G401 (cell line): ENCODE data around the gene LVRN. TPM values are rescaled to one million over a fixed set of nuclear protein-coding genes. Genes with fewer than 3 reads are reported as not detected.

Source experiments
- DNase-seq: peaks from one replicate; pipeline ENCODE4 v3.0.0-alpha.2; 2015; ENCODE audit warnings: low spot score
- in situ Hi-C: cut with HindIII; loops from 2 replicates; pipeline ENCODE4 v1.10.0; 2016; ENCODE audit warnings: low sequenced_read_pairs, mixed read lengths
- total RNA-seq: library from RNA; depleted of rRNA; stranded (reverse); fragments of >200 nt; shearing (Covaris generic); gene quantifications from 2 replicates; pipeline ENCODE4 v1.2.3, GENCODE V29; 2014

Gene LVRN
- total RNA-seq, 1 experiment from 2014 or later = not detected

DNA sequence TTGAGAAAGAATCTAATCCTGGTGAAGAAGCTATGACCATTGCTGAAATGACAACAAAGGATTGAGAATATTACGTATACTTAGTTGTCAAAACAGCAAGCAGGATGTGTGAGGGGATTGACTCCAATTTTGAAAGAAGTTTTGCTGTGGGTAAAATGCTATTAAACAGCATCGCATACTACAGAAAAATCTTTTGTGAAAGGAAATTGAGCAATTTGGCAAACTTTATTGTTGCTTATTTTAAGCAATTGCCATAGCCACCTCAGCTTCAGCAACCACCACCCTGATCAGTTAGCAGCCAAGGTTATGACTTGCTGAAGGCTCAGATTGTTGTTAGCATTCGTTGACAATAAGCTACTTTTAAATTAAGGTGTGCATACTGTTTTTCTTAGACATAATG is 47.5 kb downstream of the LVRN start:
- in situ Hi-C loops = no loop called here
- DNase-seq = no peak

DNA sequence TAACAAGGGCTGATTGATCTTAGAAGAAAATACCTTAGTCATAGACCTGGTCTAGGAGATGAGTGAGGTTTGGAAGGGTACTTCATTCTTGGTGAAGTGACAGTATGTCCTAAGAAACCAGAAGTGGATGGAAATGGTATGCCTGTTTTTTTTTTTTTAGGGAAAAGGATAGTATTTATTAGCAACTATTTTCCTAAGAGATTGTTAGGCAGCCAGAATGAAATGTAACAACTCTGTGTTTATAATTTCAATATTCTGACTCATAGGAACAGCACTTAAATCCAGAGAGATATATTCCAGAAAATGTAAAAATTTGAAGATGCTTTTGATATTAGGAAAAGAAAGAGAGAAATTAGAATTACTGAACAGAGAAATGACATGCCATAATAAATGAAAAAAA is 48.8 kb downstream of the LVRN start:
- DNase-seq = no peak
- in situ Hi-C loops = no loop called here

DNA sequence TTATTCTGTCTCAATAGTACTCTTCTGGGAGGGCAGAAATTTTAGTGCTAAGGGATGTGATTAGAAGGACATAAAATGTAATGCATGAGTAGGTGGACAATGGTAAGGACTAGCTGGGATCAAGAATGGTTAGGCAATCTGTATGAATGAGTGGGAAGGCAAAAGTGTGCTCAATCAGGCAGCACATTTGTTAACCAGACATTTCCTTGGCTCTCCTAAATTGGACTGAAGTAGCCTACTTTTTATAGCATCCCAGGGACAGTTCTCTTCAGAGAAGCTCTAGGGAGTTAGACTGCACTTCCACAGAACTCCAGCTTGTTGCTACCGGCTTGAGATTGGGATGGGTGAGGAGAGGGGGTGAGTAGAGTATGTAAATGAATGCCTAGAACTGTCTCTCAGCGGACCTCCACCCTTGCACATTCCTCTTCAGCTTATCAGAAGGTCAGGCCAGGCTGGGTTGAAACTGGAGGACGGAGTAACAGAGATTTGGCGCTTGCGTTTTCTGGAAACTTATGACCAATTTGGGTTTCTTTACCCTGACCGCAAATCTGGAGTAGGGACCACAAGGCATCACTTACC is 51.0 kb downstream of the LVRN start:
- in situ Hi-C loops = no loop called here
- DNase-seq = no peak

DNA sequence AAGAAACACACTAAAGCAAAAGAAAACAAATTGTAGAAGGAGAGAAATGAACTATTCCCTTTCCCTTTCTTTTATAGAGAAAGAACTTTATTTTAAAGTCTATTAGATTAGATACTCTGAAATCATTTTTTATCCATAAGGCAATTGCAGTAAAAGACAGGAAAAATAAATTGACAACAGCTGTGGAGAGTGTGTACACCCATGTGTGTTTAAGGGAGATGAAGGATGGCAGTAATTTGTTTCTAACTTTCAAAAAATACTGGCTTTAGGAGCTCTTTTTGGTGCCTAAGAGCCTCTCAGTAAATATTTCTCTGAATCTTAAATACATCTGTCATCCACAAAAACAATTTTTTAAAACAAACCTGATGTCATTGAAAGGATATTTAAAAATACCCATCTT is 51.7 kb downstream of the LVRN start:
- in situ Hi-C loops = no loop called here
- DNase-seq = no peak

DNA sequence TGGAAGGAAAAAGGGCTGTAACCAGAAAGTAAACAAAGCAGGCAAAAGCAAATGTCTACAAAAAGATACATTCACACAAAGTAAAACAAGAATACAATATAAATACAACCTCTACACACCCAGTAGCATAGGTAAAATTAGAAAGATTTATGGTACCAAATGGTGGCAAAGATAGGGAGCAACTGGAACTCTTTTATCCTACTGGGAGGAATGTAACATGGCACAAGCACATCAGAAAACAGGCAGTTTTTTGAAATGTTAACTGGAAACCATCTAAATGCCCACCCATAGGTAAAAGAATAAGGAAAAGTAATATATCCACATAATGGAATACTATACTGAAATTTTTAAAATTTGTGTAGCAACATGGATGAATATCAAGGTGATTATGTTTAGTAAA is 61.3 kb downstream of the LVRN start:
- in situ Hi-C loops = no loop called here
- DNase-seq = no peak

DNA sequence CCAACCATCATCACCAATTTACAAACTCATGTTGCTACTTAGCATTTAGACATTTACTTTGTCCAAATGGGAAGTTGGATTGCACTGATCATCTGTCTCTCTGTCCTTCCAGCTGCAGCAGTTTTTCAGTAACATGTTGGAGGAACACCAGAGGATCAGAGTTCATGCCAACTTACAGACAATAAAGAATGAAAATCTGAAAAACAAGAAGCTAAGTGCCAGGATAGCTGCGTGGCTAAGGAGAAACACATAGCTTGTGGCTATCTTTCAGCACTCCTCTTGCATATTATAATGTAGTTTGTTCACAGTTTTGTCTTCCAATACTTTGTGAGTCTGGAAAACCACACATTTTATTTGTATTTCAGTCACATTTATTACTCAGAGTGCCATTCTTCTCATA is 63.6 kb downstream of the LVRN start:
- in situ Hi-C loops = no loop called here

DNA sequence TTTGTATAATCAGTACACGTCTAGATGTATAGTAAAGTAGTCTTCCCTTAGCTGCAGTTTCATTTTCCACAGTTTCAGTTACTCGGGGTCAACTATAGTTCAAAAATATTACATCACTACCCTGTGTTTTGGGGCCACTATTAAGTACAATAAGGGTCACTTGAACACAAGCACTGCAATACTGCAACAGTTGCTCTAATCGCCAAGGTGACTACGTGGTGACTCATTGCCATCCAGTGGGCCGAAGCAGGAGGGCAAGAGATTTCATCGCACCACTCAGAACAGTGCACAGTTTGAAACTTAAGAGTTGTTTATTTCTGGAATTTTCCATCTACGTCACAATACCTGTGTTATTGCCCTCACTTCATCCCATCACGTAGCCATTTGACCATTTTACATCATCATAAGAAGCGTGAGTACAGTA is 69.8 kb downstream of the LVRN start, which contains the start of gene ARL14EPL:
Gene ARL14EPL (plus strand): TSS at position 379 of the 424 bp plus-strand sequence. CDS start 18,994 bp downstream, outside the sequence.
- in situ Hi-C loops = no loop called here
- no peak for DNase-seq

More for the DNA sequence above, 63.6 kb downstream of the LVRN start:
- no peak for DNase-seq

DNA sequence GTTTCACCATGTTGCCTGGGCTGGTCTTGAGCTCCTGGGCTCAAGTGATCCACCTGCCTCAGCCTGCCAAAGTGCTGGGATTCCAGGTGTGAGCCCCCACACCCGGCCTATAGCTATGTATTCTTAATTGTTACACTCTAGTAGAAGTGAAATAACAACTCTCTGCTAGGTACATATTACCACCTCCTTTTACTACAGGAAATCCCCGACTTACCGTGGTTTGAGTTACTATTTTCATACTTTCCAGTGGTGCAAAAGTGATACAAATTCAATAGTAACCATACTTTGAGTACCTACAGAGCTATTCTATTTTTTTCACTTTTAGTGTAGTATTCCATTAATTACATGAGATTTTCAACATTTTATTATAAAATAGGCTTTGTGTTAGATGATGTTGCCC is 70.7 kb downstream of the LVRN start:
- no peak for DNase-seq
- in situ Hi-C loops = no loop called here

DNA sequence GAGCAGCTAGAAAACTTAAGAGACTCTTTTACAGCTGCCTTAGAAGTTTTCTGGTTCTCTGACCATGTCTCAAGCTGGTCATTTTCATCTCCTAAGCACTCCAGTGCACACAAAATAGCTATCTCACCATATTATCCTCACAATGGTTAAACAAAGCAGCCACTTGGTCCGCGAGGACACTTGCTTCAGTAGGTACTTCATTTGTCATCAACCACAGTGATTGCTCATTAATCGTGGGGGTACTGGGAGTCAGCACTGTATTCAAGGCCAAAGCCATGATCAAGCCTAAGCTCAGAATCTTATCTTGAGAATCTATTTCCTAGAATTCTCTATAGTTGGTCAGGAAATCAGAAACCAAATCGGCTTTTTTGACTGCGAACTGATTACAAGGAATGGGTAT is 72.8 kb downstream of the LVRN start:
- in situ Hi-C loops = no loop called here
- DNase-seq = no peak

DNA sequence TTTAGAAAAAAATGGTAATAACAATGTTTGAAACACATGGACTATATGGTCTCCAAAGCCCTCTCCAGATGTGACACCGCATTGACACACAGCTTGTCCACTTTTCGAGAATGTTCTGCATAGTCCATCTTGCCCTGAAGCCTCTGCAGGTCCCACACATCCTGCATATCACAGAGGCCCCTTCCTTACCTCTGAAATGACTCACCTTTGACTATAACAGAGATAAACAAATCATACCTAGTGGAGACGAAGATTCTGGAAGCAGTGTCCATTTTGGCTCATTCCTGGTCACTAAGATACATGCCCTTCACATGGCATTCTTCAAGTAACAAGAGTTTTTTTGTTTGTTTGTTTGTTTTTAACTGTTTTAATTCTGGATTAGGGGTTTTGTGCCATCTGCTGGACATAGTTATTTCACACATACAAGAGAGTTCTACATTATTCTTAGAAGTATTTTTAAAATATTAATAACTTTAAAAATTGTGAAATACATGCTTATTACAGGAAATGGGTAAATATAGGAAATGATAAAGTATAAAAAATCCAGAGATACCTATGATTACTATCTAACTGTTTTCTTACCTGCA is 75.1 kb downstream of the LVRN start:
- DNase-seq = no peak
- in situ Hi-C loops = no loop called here

DNA sequence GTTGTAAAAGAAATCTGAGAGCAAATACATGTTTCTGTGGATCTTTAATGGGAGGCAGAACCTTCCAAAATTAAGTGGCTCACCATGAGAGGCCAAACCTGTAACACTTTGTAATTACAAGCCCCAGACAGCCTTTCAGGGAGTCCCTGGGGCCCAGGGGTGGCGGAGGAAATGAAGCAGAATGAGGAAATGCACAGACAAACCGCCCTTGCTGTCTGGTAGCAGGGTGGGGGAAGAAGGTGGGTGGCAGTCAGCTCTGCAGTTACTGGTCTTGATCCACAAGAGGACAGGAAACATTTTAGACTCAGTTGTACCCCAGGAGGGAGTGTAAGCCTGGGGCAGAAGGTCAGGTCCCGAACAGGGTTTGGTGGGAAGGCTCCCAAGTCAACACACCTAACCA is 76.5 kb downstream of the LVRN start:
- no peak for DNase-seq

DNA sequence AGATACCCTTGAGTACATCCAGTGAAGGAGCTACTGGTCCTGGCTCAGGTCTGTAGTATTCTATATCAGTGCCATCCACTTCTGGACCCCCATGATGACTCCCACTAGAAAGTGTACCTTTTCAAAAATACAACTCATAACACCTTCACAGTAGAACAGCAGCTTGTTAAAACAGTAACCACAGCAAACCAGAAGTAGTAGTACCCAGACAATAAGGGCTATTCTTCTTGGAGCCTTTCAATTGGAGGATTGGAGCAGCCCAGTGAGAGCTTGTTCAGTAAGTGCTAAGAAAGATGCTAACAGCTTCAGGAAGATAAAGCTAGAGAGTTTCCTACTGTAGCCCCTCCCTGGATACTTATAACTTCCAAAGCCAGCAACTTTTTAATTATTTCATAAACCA is 80.1 kb downstream of the LVRN start:
- in situ Hi-C loops = no loop called here
- no peak for DNase-seq

More for the DNA sequence above, 76.5 kb downstream of the LVRN start:
- in situ Hi-C loops = no loop called here

DNA sequence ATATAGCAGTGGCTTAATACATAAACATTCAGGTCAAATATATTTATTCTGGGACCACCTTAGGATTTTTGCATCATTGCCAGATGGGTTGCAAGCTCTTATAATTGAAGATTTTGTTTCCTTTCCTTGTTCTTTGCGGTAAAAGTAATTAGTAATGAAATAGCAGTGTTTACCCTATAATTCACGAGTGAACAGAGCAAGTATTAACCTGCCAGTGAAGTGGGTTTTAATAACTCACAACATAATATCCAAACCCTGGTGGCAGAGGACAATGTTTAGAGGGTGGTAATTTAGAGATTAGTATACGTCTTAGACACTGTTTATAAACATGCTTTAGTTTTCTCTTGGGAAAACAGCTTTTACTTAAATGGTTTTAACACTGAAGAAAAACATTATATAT is 81.8 kb downstream of the LVRN start:
- in situ Hi-C loops = no loop called here
- DNase-seq = no peak

DNA sequence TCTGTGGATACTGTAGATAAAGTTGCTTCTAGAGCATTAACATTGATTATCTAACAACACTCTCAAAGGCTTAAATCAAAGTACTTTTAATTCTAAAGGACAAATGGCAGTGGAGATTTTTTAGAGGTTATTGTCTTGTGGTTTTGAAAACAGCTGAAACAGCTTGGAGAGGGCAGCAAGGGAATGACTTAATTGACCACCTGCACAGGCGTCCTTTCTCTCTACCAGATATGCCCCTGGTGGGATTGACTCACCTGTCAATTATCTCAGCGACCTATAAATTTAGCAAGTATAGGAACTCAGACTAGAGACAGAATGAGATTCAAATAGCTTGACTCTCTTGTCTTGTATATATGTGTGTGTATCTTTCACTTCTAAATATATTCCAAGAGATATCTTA is 83.5 kb downstream of the LVRN start:
- no peak for DNase-seq
- in situ Hi-C loops = no loop called here

DNA sequence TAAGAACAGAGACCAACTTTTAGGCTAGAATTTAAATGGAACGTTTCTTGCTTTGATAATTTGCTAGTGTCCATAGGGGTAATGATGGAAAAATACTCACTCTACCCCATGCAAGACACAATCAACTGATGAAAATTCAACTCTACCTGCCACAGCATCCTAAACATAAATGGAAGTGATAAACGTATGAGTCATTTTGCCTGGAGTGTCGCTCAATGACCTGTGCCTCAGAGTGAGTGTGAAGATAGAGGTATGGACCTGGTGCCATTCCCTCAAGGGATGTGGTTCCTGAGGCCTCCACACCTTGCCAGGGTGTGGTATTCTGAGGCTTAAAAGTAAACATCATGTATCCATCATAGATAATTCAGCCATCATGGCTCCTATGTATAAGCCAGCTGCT is 84.0 kb downstream of the LVRN start:
- in situ Hi-C loops = no loop called here
- no peak for DNase-seq

DNA sequence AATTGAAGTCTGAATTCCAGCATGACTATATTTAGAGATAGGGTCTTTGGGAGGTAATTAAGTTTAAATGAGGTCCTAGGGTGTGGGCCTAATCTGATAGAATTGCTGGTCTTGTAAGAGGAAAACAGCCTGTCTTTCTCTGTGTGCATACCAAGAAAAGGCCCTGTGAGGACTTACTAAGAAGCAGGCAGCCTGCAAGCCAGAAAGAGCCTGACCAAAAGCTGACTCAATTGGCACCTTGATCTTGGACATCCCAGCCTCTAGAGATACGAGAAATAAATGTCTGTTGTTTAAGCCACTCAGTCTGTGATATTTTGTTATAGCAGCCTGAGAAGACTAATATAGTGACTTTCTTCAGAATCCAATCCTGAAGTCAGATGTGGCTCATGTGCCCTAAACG is 84.5 kb downstream of the LVRN start:
- in situ Hi-C loops = no loop called here

DNA sequence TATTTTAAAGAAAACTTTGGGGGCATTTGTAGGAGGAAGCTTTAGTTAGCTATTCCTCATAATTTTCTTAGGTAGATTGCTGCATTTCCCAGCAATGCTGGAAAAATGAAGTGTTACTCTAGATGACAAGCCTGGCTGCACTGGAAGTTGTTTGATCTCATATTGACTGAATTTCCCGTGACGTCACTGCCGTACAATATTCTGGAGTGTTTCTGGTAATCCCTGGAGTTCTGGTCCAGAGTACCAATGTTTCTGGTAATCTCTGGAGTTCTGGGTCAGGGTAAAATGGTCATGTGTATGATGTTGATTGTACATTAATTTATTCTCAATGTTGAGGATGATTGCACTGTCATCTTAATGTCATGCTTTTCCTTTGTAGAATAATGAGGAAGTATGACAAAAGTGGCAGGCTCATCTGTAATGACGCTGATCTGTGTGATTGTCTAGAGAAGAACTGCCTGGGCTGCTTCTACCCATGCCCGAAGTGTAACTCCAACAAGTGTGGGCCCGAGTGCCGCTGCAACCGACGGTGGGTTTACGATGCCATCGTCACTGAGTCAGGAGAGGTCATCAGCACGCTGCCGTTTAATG is 96.2 kb downstream of the LVRN start:
- no peak for DNase-seq
- in situ Hi-C loops = no loop called here

More for the DNA sequence above, 84.5 kb downstream of the LVRN start:
- no peak for DNase-seq

DNA sequence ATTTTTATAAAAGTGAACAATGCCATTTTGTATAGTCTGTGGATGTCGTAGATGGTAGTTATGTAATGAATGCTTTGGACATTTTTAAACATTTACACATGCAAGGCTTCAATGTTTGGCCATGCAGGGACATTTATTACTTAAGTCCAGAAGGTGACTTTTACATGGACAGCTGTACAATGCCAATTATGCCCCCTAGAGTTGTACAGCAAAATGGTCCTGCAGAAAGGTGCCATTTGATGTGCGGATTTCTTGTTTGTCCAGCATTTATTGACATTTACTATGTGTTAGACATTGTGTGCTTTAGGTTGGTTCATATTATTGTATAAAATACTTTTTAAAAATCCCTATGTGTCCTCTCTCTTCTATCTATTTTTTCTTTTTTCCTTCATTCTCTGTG is 100.1 kb downstream of the LVRN start:
- in situ Hi-C loops = no loop called here
- DNase-seq = no peak

DNA sequence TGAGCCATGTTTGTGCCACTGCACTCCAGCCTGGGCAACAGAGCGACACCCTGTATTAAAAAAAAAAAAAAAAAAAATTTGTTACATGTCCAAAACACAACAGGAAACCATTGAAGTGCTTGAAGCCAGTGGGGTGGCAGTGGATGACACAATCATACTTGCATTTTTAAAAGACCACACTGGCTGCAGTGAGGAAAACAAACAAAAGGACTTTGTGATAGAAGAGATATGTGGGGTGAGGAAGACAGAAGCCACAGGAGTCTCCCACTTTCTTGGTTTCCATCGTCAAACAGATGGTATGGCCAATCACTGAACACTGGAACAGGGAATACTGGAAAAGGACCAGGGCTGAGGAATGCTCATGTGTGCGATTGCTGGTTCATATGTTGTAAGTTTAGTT is 101.7 kb downstream of the LVRN start:
- in situ Hi-C loops = no loop called here
- no peak for DNase-seq

DNA sequence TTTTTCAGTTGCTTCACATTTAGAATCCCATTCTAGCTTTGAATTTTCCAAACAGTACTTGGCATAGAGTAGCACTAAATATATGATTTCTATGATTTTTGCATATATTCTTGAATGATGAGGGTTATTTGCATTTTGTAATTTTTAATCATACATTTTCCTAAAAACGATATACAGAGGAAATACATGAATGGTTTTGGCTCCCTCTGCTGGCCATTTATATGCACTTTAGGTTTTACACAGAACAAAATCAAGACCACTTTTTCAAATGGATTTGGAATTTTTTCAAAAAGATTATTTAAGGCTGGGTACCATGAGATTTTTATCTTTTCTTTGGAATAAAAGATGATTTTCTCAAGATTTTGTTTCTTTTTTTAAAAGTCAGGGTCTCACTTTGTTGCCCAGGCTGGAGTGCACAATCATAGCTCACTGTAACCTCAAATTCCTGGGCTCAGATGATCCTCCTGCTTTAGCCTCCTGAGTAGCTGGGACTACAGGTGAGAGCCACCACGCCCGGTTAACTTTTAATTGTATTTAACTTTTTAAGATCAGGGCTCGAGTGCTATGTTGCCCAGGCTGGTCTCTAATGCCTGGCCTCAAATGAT is 105.9 kb downstream of the LVRN start:
- DNase-seq = peak; percentile 69
- in situ Hi-C loops = no loop called here

DNA sequence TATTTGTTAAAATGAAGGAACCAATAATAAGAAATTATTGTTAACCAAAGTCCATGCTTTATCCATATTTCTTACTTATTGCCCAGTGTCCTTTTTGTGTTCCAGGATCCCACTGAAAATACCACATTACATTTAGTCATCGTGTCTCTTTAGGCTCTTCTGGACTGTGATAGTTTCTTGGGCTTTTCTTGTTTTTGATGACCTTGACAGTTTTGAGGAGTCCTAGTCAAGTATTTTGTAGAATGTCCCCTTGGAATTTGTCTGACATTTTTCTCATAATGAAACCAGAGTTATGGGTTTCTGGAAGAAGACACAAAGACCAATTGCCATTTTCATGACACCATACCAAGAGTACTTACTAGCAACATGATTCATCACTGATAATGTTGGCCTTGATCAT is 108.9 kb downstream of the LVRN start:
- DNase-seq = no peak
- in situ Hi-C loops = no loop called here
